HG03097 (cell line): ENCODE data around the gene OR51M1.

ENCODE experiments used
- ATAC-seq: cut with Tn5 transposase; IDR thresholded peaks from one replicate; pipeline ENCODE4 v1.9.1; 2021; ENCODE audit not compliant: unreplicated experiment, low FRiP score

The OR51M1 gene

GRCh38 chr11:5380740-5381342 is 2.8 kb upstream of the OR51M1 start:
- ATAC-seq, result peak; percentile 82

- ATAC-seq, result no peak
These were observed 723 bp downstream of the OR51M1 start for GRCh38 chr11:5384335-5384734.

GRCh38 chr11:5390210-5390609 is 6.6 kb downstream of the OR51M1 start:
- ATAC-seq, result no peak

GRCh38 chr11:5394091-5394490 is 10.5 kb downstream of the OR51M1 start:
- no peak for ATAC-seq

GRCh38 chr11:5398936-5399335 is 15.3 kb downstream of the OR51M1 start:
- ATAC-seq, result no peak

GRCh38 chr11:5405173-5405572 is 21.6 kb downstream of the OR51M1 start:
- no peak for ATAC-seq

GRCh38 chr11:5420993-5421392 is 37.4 kb downstream of the OR51M1 start:
- ATAC-seq, result no peak

GRCh38 chr11:5421811-5422210 is 38.2 kb downstream of the OR51M1 start, which contains the start of gene OR51Q1:
Gene OR51Q1 (plus strand): TSS chr11:5422111. CDS start chr11:5422201, 90 bp downstream.
- no peak for ATAC-seq

GRCh38 chr11:5423131-5423530 is 39.5 kb downstream of the OR51M1 start:
- no peak for ATAC-seq

- ATAC-seq, result no peak
These were observed 57.8 kb downstream of the OR51M1 start, which contains the start of gene OR51I1 for GRCh38 chr11:5441414-5441813. Gene OR51I1 (minus strand): TSS chr11:5441514. CDS start chr11:5441514, 0 bp downstream.
